Adipocyte (in vitro differentiated cells): ENCODE results near the gene DNAH2.

Experiments
- DNase-seq: peaks from one replicate; pipeline ENCODE4 v3.0.0-alpha.2; 2015; ENCODE audit warnings: low read depth
- H3K27me3 ChIP-seq: replicated peaks from 2 replicates; pipeline ENCODE4 v1.7.0; 2013; ENCODE audit warnings: mild to moderate bottlenecking, low read length, moderate library complexity; ENCODE audit not compliant: control insufficient read depth, insufficient read depth
- H3K36me3 ChIP-seq: 2 replicates; pipeline ENCODE4 v1.7.0; 2013; ENCODE audit warnings: low read length, mild to moderate bottlenecking, moderate library complexity; ENCODE audit not compliant: control insufficient read depth, insufficient read depth, severe bottlenecking
- H3K4me1 ChIP-seq: 2 replicates; pipeline ENCODE4 v1.7.0; 2013; ENCODE audit warnings: mild to moderate bottlenecking, low read length, moderate library complexity; ENCODE audit not compliant: control insufficient read depth, insufficient read depth
- H3K4me3 ChIP-seq: 2 replicates; pipeline ENCODE4 v1.7.0; 2013; ENCODE audit warnings: mild to moderate bottlenecking, low read length, moderate library complexity
- H3K9ac ChIP-seq: 2 replicates; pipeline ENCODE4 v1.7.0; 2013; ENCODE audit warnings: mild to moderate bottlenecking, low read length, moderate library complexity
- H3K9me3 ChIP-seq: 2 replicates; pipeline ENCODE4 v1.7.0; 2013; ENCODE audit warnings: mild to moderate bottlenecking, low read length, moderate library complexity; ENCODE audit not compliant: control insufficient read depth

DNAH2 gene

DNA sequence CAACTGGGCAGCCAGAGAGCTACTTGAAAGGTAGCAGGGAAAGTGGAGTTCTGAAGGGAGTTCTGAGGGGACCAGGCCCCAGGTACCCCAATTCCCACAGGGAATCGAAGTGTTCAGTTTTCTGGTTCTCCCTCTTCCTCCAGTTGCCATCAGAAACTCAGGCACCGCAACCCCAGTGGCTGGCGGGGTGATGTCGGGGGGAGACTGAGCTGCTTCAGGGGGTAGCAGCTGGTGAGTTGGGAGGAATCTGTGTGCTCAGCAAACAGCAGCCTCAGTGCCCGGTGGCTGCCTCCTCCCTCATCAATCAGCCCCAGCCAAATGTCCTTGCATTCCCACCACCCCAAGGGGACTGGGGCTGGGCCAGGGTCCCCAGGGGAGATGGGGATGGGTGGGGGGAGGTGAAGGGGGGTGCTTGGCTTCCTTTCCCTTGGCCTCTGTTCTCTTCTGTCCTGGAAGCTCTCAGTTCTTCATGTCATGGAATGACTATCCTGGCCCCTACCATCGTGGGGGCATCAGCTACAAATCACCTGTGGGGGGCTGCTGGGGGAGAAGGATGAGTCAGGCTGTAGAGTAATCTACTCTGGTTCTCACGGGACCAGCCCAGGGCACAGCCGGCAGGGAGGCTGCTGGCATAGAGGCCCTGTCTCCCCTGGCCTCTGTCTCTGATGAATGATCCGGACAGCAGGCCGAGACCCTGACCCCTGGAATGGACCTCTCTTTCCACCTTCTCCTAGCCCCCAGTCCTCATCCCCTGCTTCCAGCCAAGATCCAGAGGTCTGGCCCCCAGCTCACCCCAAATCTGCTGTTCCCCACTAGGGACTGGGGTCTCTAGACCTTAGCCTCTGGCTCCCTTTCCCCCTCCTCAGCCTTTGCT lies 2.6 kb upstream of the DNAH2 start:
- H3K36me3 ChIP-seq, result no peaks in the 10 kb centered on the region
- H3K4me3 ChIP-seq, result no peak overlapping the region
- H3K9me3 ChIP-seq, result no peaks in the 10 kb centered on the region
- peaks cover 7% of the 10 kb centered on the region for H3K4me1 ChIP-seq
- no peak overlapping the region for H3K9ac ChIP-seq
- H3K27me3 ChIP-seq, result peaks cover 61% of the 10 kb centered on the region
- DNase-seq, result no peak

DNA sequence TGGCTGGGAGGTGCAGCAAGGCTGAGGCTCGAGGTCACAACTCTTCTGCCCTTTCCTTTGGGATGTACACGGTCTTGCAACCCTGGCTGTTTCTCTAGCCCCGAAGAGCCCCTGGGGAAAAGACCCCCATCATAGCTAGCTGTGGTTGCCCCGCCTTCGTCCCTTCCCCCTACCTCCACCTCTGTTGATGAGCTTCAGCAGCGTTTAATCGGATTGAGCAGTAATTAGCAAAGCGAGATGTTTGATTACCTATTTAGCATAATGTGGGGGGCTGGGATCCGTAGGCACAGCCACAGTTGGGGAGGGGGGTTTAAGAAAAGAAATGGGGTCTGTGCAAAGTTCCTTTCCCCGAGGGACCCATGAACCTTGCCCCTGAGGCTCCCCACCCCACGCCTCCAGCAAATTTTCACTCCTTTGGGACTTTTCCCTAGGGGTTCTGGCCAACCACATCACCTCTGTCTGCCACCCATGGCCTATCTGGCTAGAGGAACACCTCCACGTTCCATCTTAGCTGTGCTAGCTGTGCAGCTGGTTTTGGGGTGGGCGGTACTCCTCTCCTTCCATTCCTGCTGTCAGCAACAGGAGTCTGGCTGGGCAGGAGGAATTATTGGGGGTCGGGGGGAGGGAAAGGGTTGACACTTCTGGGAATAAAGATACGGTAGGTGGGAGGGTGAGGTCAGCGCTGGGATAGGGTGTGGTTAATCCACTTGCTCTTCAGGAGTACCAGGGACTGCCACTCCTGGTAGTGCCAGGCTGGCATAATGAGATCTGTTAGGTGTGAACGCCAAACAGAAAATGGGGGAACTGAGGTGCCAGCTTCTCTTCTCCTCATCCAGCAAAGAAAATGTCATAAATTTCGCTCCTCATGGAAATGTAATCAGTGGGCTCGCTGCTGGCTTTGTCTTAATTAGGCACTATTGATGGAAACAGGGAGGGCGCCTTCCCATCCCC lies 1.3 kb upstream of the DNAH2 start:
- Histone ChIP-seq H3K4me3 (peak overlapping the region; percentile 80), H3K9me3 (no peaks in the 10 kb centered on the region), H3K9ac (peak overlapping the region; percentile 74), H3K4me1 (peaks cover 7% of the 10 kb centered on the region), H3K27me3 (peaks cover 59% of the 10 kb centered on the region), H3K36me3 (no peaks in the 10 kb centered on the region)
- DNase-seq, result no peak

- H3K9ac ChIP-seq, result peak overlapping the region; percentile 74
- H3K4me3 ChIP-seq, result peak overlapping the region; percentile 80
- H3K27me3 ChIP-seq, result peaks cover 51% of the 10 kb centered on the region
Observed at GRCh38 chr17:7717756-7718350, 309 bp downstream of the DNAH2 start.

DNA sequence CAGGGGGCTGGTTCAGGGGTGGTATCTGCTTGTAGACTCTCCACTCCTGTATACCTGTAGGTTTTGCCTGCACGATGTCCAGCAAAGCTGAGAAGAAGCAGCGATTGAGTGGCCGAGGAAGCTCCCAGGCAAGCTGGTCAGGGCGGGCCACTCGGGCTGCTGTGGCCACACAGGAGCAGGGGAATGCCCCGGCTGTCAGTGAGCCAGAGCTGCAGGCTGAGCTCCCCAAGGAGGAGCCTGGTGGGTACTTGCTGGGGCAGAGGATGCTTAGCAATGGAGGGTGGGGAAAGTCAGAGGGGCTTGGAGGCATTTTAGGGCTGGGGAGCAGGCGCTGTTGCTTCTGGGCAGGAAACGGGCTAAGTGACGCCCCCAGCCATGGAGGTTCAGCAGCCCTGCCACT lies 2.1 kb downstream of the DNAH2 start:
- no peaks in the 10 kb centered on the region for H3K9me3 ChIP-seq
- H3K36me3 ChIP-seq, result no peaks in the 10 kb centered on the region
- peaks cover 9% of the 10 kb centered on the region for H3K4me1 ChIP-seq
- no peak overlapping the region for H3K9ac ChIP-seq
- DNase-seq, result no peak
- peaks cover 43% of the 10 kb centered on the region for H3K27me3 ChIP-seq
- H3K4me3 ChIP-seq, result no peak overlapping the region

More at GRCh38 chr17:7717756-7718350, 309 bp downstream of the DNAH2 start:
- H3K9me3 ChIP-seq, result no peaks in the 10 kb centered on the region
- peak; percentile 22 for DNase-seq
- H3K36me3 ChIP-seq, result no peaks in the 10 kb centered on the region
- peaks cover 9% of the 10 kb centered on the region for H3K4me1 ChIP-seq

DNA sequence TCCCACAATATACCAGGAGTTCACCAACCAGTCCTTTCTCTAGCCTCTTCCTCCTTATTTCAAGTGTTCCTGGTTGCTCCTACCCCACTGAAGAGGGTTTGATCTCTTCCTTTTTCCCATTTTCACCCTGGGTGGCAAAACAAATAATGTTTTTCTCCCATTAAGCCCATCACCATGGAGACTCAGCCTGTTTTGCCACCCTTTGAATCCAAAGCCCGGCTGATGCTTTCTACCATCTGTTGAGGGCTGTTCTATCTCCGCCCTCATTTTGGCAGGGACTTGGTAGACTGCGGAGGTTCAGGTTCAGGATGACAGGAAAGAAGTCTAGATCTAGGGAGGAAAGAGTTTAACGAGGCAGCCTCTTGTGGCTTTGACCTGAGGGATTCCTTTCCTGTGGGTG lies 2.6 kb downstream of the DNAH2 start:
- Histone ChIP-seq H3K27me3 (peaks cover 42% of the 10 kb centered on the region), H3K9me3 (no peaks in the 10 kb centered on the region), H3K4me3 (no peak overlapping the region), H3K9ac (no peak overlapping the region), H3K4me1 (peaks cover 9% of the 10 kb centered on the region), H3K36me3 (no peaks in the 10 kb centered on the region)
- no peak for DNase-seq

GRCh38 chr17:7721612-7722011 lies 4.1 kb downstream of the DNAH2 start:
- no peaks in the 10 kb centered on the region for H3K9me3 ChIP-seq
- no peak overlapping the region for H3K9ac ChIP-seq
- DNase-seq, result no peak
- H3K4me1 ChIP-seq, result peaks cover 6% of the 10 kb centered on the region
- H3K4me3 ChIP-seq, result no peak overlapping the region
- H3K36me3 ChIP-seq, result no peaks in the 10 kb centered on the region
- peaks cover 32% of the 10 kb centered on the region for H3K27me3 ChIP-seq

GRCh38 chr17:7727886-7728285 lies 10.3 kb downstream of the DNAH2 start:
- Histone ChIP-seq H3K9ac (no peak overlapping the region), H3K4me1 (no peaks in the 10 kb centered on the region), H3K36me3 (no peaks in the 10 kb centered on the region), H3K27me3 (peaks cover 17% of the 10 kb centered on the region), H3K9me3 (no peaks in the 10 kb centered on the region), H3K4me3 (no peak overlapping the region)
- DNase-seq, result no peak

DNA sequence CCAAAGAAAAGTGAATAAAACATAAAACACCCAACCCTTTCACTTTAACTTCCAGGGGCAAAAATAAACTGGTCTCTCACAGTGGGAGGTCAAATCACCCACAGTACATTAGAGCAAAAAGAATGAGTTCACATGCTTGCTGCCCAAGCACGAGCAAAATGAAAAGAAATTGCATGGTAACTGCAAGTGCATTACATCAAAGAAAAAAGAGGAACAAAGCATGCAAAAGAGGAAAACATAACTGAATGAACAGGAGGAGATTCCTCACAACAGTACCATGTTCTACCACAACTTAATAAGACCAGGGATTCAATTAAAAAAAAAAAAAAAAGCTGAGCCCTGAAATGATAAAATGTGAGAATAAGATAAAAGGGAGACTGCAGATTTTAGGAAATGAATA lies 12.3 kb downstream of the DNAH2 start:
- Histone ChIP-seq H3K4me1 (no peaks in the 10 kb centered on the region), H3K36me3 (no peaks in the 10 kb centered on the region), H3K9me3 (no peaks in the 10 kb centered on the region), H3K9ac (no peak overlapping the region), H3K27me3 (peaks cover 24% of the 10 kb centered on the region), H3K4me3 (no peak overlapping the region)
- no peak for DNase-seq

- Histone ChIP-seq H3K4me3 (no peak overlapping the region), H3K27me3 (peaks cover 28% of the 10 kb centered on the region), H3K9ac (no peak overlapping the region), H3K4me1 (no peaks in the 10 kb centered on the region), H3K36me3 (no peaks in the 10 kb centered on the region), H3K9me3 (no peaks in the 10 kb centered on the region)
- no peak for DNase-seq
Observed at GRCh38 chr17:7732981-7733539, 15.5 kb downstream of the DNAH2 start.

- DNase-seq, result no peak
- Histone ChIP-seq H3K9me3 (no peaks in the 10 kb centered on the region), H3K4me1 (no peaks in the 10 kb centered on the region), H3K9ac (no peak overlapping the region), H3K36me3 (no peaks in the 10 kb centered on the region), H3K4me3 (no peak overlapping the region), H3K27me3 (peaks cover 42% of the 10 kb centered on the region)
Observed at GRCh38 chr17:7737601-7738000, 20.1 kb downstream of the DNAH2 start.

DNA sequence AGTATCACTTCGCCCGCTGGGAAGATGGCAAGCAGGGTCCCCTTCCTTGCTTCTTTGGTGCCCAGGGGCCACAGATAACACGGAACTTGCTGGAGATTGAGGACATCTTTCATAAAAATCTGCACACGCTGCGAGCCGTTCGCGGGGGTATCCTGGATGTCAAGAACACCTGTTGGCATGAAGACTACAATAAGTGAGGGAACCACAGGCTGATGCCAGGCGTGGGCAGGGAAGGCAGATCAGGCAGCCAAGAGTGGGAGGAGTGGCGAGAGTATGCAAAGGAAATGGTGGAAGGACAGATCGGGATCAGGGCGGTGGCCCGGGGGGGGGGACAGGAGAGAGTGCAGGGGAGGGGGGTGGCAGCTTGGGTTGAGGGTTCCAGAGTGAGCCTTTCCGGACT lies 22.2 kb downstream of the DNAH2 start:
- H3K9me3 ChIP-seq, result no peaks in the 10 kb centered on the region
- peaks cover 8% of the 10 kb centered on the region for H3K4me1 ChIP-seq
- no peak for DNase-seq
- peaks cover 33% of the 10 kb centered on the region for H3K27me3 ChIP-seq
- no peak overlapping the region for H3K4me3 ChIP-seq
- no peaks in the 10 kb centered on the region for H3K36me3 ChIP-seq
- H3K9ac ChIP-seq, result no peak overlapping the region
